Epidermal melanocyte (primary cell): Measurements from ENCODE around the gene DHRSX.
"Not testable (repeated sequence)": the region's sequence is repeated elsewhere in the genome, so short reads cannot be mapped to it uniquely, and the experiment has no call there.

Experiments used
- DNase-seq: peaks from one replicate; pipeline ENCODE4 v3.0.0; 2011; ENCODE audit warnings: low spot score; ENCODE audit not compliant: insufficient read length

DHRSX gene

DNA sequence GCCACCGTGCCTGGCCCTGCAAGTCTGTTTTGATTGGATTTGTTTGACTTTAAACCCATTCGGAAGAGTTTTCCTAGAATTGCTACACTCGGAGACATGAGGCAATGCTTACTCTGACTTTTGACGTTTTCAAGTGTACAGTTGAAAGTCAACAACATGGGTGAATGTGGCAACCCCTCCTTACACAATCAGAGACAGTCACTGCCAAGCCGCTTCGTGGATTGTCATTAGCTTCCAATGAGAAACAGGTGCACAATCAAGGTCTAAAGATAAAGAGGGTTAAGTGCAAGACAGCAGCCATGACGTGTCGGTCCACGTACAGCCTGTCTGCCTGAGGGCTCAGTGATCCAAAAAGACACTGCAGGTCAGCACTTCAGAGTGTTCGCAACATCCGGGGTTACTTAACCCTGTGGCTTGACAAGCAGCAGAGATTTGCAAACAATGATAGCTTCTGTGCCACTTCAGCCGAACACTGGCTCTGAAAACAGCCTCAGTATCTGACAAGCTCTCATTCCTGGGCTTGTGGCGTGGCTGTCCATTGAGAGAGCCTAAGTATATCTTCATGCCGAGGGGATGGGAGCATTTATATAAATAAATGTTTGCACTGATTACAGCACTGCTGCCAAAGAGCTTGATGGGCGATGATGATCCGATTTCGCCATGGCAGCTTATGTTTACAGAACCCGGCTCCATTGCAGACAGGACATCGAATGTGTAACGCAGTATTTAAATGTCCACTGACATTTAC is 180.0 kb downstream of the DHRSX start:
- DNase-seq: peak; percentile 80

DNA sequence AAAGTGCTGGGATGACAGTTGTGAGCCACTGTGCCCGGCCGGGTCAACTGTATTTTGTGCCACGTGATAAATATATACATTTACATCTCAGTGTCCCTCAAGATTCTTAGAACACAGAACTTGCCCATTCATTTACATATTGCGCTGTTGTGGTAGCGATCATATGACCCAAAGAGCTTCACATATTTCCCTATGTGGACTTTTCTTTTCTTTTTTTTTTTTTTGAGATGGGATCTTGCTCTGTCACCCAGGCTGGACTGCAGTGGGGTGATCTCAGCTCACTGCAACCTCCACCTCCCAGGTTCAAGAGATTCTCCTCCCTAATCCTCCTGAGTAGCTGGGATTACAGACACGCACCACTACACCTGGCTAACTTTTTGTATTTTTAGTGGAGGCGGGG is 180.7 kb downstream of the DHRSX start:
- no peak for DNase-seq

DNA sequence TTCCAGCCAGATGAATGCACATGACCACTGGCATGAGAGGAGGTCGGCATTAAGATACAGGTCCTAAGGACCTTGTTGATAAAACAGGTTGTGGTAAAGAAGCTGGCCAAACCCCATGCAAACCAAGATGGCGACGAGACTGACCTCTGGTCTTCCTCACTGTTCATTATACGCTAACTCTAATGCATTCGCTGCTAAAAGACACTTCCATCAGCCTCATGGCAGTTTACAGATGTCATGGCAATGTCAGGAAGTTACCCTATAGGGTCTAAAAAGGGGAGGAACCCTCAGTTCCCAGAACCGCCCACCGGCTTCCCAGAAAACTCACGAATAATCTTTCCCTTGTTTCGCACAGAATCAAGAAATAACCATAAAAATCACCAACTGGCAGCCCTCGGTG is 182.4 kb downstream of the DHRSX start:
- no peak for DNase-seq

DNA sequence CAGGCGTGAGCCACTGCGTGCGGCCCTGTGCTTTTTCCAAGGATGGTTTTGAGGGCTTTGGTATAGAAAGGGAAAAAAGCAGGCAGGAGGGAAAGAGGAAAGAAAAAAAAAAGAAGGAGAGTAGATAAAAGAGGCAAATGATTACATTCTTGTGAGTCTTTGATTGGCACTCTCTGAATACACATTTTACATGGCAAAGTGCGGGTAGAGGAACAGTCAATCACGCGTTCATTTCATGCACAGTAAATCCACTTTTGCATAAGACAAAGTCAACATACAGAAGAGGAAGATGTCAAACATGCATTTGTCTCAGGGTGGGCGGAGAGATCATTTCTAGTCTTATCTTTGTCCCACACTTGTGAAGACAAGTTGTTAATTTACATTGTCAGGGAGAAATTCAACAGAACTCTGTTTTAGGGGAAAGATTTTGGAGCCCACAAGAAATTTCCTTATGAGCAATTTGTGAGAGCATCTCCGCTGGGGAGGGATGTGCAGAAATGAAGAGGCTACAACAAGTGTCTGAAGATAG is 183.2 kb downstream of the DHRSX start:
- DNase-seq: no peak

DNA sequence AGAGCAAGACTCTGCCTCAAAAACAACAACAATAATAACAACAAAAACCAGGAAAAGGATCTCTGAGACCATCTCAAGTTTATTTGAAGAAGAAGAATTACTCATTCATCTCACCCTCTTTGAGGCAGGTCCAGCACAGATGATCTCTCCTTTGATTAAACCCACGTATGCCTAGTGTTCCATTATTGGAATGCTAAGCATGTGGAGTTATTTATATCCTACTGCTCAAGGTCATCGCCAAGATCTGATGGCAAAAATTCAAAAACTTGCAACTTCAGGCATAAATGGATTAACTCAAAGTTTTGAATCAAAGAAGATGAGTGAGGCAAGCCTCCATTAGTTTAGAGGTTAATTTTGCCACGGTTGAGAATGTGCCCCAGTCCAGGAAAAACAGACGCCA is 184.2 kb downstream of the DHRSX start:
- no peak for DNase-seq

DNA sequence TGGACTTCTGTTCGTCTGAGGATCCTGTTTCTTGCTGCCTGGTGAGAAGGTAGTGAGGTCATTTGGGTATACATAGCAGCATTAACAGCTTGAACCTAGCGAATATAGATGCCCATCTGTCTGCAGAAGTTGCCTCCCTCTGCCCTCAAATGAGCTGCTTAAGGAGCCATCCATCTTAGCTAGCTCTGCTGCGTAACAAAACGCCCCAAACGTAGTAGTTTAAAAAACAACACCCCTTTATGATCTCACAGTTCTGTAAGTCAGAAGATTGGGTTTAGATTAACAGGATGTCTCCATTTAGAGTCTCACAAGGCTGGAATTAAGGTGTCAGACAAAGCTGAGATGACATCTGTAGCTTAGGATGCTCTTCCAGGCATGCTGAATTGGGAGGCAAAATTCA is 185.3 kb downstream of the DHRSX start:
- DNase-seq: no peak

DNA sequence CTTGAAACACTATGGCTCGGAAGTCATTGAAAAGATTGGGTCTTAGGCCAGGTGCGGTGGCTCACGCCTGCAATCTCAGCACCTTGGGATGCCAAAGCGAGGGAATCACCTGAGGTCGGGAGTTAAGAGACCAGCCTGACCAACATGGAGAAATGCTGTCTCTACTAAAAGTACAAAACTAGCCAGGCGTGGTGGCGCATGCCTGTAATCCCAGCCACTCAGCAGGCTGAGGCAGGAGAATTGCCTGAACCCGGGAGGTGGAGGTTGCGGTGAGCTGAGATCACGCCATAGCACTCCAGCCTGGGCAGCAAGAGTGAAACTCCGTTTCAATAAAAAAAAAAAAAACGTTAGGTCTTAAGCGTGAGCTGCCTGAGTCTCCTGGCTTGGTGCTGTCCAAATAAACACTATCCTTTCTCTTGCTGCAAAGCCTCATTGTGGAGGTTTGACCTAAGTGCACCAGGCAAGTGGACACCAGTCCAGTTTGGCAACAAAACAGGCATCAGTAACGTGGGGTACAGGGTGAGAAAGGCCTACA is 185.9 kb downstream of the DHRSX start:
- DNase-seq: no peak

DNA sequence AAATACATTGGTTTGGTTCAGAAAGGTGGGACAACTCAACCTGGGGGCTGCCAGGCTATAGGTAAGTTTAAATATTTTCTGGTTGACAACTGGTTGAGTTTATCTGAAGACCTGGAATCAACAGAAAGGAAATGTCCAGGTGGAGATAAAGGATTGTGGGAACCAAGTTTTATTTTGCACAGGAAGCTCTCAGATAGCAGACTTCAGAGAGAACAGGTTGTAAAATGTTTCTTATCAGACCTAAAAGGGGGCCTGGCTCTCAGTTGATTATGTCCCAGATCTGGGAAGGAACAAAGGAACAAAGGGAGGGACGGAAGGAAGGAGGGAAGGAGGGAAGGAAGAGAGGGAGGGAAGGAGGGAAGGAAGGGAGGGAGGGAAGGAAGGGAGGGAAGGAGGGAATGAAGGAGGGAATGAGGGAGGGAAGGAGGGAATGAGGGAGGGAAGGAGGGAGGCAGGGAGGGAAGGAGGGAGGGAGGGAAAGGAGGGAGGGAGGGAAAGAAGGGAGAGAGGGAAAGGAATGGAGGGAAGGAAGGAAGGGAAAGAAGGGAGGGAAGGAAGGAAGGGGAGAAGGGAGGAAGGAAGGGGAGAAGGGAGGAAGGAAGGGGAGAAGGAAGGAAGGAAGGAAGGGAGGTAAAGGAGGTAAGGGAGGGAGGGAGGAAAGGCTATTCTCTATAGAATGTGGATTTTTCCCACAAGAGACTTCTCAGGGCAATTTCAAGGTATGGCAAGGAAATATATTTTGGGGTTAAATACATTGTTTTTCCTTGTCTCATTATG is 186.7 kb downstream of the DHRSX start:
- no peak for DNase-seq

DNA sequence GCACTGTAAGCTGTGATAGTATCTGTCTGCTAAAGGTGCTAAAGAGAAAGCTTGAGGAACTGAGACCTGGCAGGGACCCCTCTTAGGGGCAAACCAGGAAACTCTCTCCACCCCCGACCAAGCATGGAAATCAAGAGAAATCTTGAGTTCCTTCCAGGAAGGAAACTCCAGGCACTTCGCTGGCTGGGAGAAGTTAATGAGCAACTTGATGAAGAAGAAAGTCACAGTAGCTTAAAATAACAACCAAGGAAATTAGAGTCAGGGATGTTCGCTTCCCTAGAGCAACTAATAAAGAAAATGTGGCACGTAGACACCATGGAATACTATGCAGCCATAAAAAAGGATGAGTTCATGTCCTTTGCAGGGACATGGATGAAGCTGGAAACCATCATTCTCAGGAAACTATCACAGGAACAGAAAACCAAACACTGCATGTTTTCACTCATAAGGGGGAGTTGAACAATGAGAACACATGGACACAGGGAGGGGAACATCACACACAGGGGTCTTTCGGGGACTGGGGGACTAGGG is 188.7 kb downstream of the DHRSX start:
- not testable (repeated sequence) for DNase-seq

DNA sequence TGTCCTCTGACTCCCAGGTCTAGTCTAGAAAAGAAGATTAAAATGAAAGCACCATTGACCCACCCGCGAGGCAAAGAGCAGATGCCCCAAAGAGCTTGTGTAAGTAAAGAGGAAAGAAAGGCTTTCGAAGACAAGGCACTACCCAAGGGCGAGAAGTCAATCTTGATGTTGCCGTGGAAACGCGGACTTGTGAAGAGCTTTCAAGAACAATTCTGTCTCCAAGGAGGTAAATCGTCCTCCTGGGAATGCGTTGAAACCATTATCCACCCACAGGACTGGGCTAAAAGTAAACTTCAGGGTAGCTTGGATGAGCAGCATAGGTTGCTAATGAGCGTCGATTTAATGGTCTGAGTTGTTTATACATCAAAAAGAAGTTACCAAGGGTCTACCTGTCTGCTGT is 189.3 kb downstream of the DHRSX start:
- no peak for DNase-seq

DNA sequence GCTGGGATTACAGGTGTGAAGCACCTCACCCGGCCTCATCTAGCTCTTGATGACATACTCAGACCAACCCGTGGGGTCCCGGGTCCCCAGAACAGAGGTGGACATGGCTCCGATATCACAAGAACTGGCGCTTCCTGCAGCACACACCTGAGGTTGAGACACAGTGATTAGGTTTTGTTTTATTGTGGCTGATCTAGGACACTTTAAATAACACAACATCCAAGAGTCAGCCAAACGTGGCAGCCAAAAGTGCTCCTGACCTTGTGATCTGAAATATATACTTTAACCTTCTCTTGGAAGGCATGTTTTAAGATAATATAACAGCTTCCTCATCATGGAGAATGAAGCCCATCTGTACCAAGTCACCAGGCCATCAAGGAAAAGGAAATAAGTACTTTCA is 198.9 kb downstream of the DHRSX start:
- no peak for DNase-seq

DNA sequence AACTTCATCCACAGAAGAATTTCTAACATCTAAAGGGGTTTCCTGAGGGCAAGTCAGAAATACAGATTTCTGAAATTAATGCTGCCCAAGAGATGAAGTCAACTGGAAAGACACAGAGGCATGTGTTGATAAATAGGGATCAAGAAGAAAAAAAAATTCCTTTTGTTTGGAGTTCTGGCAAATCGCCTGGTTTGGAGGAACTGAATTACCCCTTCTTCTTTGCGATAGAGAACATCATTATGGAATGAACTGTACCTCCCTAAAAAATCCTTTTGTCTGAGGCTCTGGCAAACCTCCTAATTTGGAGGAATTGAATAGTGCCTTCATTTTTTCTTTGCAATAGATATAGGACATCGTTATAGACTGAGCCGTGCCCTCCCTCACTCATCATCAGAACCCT is 200.9 kb downstream of the DHRSX start:
- DNase-seq: no peak

DNA sequence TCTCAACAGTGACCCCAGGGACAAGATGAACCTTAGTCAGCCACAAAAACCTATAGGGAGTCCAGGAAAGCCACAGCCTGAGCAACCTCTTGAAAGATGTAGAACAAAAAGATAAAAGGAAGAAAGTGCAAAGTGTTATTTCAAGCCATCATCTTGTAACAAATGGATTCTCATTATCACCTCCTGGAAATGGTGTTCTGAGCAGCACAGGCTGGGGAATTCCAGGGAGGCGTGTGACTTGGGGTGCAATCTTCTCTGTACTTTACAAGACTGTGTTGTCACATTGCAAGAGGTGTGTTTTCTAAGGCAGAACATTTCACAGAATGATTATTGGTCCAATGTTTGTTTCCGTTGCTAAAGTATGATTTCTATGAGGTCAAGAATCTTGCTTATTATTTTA is 214.0 kb downstream of the DHRSX start:
- DNase-seq: no peak

DNA sequence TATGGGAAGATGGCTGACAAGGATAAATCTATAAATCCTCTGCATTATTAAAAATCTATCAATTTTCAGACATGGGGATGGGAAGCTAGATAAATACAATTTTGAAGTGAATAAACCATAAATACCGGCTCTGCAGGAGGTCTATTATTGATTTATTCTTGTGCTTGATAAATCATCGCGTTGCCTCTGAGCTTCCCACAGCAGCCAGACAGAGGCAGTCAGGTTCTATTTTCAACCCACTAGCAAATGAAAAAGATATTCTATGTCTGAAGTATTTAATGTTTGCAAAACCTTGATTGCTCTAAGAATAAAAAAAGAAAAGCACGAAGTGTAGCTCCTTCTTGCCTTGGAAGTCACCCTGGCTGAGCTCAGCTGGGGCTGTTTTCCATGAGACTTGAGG is 216.2 kb downstream of the DHRSX start:
- DNase-seq: no peak

DNA sequence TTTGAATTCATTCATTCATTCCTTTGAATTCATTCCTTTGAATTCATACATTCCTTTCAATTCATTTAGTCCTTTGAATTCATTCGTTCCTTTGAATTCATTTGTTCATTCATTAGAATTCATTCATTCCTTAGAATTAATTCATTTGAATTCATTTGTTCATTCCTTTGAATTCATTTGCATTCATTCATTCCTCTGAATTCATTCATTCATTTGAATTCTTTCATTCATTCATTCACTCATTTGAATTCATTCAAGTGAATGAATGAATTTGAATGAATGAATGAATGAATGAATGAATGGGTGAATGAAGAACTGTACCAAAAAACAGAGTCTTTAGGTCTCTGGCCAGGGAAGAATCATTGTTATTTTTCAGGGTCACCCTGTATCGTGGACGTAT is 216.6 kb downstream of the DHRSX start:
- DNase-seq: no peak

DNA sequence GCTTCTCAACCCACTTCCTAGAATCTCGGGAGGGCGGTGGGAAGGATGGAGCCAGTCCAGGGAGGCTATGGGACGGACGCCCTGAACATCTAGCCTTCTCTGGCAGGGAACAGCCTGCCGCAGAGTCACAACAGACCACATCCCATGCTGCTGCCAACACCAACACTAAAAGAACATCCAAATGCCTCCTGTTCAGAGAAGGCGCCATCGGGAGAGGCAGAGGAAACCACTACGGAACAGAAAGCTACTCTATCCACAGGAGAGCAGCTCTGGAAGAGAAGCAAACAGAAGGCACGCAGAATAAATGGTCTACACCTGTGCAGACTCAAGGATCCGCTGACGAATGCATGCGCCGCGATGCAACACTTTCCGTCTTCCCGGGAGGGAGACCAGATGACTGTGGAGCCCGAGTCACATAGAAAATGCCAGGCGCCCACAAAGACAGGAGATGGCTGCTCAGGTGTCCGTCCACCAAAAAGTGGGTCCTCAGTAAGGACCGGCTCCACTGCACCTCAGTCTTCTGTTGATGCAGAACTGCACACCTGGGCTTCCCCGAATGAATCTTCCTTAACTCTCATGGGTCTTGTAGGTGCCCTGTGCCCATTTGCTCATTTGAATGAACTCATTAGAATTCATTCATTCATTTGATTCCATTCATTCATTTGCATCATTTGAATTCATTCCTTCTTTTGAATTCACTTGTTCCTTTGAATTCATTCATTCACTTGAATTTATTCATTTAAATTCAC is 217.5 kb downstream of the DHRSX start:
- DNase-seq: no peak

DNA sequence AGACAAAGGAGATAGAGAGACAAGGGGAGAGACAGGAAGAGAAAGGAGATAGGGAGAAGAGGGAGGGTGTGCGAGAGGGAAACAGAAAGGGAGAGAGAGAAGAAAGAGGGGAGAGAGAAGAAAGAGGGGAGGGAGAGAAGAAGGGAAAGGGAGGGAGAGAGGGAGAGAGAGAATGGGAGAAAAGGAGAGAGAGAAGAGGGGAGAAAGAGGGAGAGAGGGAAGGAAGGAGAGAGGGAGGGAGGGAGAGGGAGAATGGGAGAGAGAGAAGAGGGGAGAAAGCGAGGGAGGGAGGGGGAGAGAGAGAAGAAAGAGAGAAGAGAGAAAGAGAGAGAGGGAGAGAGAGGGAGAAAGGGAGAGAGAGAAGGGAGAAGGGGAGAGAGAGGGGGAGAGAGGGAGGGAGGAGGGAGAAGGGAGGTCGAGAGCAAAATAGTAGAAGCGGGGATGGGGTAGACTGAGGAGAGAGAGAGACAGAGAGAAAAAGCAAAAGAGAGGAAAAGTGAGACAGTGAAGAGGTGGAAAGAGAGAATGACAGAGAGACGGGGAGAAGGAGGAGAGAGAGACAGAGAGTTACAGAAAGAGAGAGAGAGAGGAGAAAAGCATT is 218.2 kb downstream of the DHRSX start:
- no peak for DNase-seq

DNA sequence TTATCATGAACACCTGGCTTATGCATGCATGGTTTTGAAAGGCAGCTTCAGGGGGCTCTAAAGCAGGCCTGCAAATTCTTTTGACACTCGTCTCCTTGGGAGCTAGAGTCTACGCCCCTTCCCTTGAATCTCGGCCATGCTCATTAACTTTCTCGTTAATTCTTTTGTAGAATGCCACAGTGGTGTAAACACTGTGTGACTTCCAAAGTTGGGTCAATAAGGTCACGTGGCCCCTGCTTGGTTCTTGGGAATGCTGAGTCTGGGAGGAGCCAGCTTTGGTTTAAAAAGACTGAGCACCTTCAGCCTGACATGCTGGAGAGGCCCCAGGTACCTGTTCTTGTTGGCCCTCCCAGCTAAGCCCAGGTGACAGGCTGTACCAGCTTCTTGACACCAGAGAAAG is 228.4 kb downstream of the DHRSX start:
- no peak for DNase-seq

DNA sequence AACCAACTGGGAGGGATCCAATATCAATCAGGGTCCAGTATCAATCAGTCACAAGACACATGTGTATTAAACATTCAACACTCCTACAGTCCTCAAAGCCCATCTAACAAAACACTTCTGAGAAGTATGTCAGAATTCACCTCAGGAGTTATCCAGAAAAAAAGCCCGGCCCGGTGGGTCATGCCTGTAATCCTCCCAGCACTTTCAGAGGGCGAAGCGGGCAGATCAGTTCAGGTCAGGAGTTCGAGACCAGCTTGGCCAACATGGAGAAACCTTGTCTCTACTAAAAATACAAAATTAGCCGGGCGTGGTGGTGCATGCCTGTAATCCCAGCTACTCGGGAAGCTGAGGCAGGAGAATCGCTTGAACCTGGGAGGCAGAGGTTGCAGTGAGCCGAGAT is 229.2 kb downstream of the DHRSX start:
- DNase-seq: not testable (repeated sequence)

DNA sequence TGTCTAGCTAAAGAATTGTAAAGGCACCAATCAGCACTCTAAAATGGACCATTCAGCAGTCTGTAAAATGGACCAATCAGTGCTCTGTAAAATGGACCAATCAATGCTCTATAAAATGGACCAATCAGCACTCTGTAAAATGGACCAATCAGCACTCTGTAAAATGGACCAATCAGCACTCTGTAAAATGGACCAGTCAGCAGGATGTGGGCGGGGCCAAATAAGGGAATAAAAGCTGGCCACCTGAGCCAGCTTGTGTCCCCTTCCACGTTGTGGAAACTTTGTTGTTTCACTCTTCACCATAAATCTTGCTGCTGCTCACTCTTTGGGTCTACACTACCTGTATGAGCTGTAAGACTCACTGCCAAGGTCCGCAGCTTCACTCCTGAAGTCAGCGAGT is 230.0 kb downstream of the DHRSX start:
- DNase-seq: not testable (repeated sequence)

DNA sequence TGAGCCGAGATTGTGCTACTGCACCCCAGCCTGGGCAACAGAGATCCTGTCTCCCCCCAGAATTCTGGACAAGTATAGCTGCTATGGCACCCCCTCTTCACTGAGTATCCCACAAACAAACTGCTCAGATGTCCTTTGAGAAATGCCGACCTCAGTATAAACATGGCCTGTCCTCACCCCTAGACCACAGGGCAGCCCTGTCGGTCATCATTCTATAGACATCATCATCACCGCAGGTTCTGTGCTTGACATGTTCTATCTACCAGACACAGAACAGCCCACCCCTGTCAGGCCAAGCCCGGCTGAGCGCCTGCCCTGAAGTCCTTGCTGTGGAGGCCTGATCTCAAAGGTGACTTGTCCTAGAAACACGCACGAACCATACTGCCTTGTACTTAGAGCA is 232.9 kb downstream of the DHRSX start:
- DNase-seq: no peak
